Middle frontal gyrus (tissue), 1 donor: ENCODE data around the gene PCBP3.

Source experiments
- DNase-seq: peaks from one replicate; pipeline ENCODE4 v3.0.0-alpha.2; 2015; ENCODE audit warnings: low spot score; ENCODE audit errors: extremely low spot score

Gene PCBP3

DNA sequence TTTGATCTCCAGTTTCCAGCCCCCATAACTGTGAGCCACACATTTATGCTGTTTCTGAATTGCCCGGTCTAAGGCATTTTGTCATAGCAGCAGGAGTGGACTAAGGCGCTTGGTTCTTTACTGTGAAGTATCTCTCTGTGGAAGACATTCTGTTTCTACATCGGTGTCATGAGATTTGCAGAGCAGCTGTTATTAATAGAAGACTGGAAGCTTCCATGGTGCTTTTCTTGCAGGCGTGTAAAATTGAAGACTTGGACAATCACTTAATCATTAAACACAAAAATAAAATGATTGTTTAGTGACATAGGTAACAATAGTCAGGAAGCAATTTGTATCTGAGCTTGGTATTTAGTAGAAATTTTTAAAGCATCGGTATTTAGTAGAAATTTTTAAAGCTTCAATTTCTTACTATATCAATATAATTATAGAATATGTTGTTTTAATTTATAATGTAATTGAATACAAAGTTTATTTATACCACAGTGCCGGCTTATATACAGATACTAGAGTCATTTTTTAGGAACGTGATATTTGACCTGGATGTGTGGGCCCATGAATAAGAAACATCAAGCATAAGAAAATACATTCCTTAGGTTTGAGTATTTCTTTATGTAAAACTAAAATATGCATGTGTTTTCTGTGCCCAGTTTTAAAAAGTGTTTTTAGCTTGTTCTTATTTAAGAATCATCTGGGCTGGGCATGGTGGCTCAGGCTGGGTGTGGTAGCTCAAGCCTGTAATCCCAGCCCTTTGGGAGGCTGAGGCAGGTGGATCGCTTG is 277.5 kb downstream of the PCBP3 start:
- DNase-seq: no peak

GRCh38 chr21:45921917-45922316 is 278.4 kb downstream of the PCBP3 start:
- no peak for DNase-seq

GRCh38 chr21:45922648-45923047 is 279.1 kb downstream of the PCBP3 start:
- DNase-seq: no peak

- peak; percentile 13 for DNase-seq
Observed at GRCh38 chr21:45923146-45923545, 279.6 kb downstream of the PCBP3 start.

DNA sequence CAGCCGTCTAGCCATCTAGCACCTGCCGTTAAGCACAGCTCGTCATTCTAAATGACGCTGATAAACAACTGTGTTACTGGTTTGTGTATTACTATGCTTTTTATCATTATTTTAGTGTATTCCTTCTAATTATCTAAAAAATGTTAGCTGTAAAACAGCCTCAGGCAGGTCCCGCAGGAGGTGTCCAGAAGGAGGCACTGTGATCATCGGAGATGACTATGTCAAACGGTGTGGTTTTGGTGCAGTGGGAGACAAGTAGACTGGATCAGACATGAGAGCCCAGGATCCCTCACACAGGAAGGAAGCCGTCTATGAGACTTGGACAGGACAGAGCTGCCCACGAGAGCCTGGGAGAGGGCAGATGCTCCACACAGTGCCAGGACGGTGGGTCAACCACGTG is 282.8 kb downstream of the PCBP3 start:
- DNase-seq: no peak

GRCh38 chr21:45927032-45927431 is 283.5 kb downstream of the PCBP3 start:
- DNase-seq: no peak

DNA sequence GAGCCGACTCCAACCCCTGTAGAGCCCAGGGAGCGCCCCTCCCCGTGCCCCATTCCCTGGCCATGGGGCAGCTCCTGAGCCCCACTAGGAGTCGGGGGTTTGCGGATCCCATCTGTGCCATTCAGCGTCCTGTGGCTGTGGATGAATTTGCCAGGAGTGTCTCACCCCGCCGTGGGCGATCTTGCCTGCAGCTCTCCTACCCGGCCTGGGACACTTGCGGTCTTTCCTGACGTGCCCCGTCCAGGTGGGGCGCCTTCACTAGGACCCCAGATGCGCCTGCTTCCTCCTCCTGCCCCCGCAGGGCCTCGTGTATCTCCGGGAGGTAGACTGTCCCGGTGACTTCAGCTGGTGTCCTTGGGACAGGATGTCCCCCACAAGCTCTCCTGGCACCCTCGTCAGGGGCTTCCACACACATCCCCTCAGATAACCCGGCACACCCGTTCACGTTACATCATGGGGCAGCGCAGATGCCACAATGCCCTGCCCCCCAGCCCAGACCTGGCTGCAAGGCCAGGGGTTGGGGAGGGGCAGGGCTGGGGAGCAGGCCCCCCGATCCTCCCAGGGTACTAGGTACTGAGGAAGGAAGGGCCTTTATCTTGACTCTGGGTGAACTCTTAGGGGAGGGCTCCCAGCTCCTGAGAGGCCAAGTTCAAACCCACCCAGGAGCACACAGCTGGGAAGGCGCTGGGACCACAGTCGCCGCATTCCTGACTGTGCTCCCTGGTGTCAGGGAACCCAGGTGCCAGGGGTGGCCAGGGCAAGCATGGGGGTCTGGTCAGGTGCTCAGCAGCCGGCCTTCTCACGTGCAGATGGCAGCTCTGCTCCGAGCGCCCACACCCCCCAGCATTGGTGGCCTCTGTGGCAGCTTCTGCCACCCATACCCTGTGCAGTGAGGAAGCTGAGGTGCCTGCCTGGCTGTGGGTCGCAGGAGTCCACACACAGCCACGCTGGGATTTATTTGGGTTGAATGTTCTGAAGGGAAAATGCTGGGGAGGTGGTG is 284.6 kb downstream of the PCBP3 start:
- no peak for DNase-seq

DNA sequence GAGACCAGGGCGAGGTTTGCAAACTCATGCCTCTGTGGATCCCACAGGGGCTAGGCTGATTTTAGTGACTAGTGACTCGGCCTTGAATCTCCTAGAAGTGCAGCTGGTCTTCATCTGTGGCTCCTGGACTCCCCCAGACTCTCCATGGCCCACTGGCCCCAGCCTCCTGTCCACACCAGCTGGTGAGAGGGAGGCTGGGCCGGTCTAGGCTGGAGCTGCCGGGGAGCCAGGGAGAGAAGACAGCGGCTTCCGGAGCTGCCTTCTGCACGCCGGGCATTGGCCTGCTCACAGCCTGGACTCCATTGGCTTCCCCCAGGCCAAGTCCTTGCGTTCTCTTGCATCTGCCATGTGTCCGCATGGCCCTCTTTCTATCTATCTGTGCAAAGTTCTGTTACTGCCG is 285.9 kb downstream of the PCBP3 start:
- no peak for DNase-seq

DNA sequence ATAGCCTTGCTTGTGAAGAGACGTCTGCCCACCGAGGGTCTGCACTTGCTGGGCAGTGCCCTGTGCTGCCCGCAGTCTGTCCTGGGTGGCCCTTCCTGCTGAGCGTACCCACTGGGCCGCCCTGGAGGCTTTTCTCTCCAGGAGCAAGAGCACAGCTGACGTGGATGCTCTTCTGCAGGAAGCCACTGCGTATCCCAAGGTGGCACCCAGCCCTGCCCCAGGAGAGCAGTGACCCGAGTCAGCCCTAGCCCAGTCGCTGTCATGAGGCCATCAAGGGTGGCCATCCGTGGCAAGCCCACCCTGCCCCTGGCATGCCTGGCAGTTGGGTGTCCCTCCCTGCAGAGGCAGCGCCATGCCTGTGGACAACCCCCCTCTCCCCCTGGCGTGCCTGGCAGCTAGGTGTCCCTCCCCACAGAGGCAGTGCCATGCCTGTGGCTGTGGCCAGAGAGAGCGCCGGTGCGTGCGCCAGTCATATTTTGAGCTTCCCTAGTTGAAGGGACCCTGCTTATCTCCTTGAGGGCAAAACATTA is 286.8 kb downstream of the PCBP3 start:
- no peak for DNase-seq

- no peak for DNase-seq
Observed at GRCh38 chr21:45930792-45931191, 287.3 kb downstream of the PCBP3 start.

DNA sequence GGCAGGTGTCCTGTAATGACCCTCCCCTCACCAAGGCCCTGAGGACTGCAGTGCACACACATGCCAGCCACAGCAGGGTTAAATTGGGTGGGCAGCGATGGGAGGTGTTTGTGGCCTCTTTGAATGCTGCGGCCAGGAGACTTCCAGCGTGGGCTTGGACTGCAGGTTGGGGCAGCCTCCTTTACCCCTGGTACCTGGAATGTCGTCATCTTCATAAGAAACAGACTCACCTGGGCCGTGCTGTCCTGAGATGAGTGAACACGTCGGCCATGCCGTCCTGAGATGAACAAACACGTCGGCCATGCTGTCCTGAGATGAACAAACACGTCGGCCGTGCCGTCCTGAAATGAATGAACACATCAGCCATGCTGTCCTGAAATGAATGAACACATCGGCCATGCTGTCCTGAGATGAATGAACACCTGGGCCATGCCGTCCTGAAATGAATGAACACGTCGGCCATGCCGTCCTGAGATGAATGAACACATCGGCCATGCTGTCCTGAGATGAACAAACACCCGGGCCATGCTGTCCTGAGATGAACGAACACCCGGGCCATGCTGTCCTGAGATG is 288.0 kb downstream of the PCBP3 start:
- no peak for DNase-seq

DNA sequence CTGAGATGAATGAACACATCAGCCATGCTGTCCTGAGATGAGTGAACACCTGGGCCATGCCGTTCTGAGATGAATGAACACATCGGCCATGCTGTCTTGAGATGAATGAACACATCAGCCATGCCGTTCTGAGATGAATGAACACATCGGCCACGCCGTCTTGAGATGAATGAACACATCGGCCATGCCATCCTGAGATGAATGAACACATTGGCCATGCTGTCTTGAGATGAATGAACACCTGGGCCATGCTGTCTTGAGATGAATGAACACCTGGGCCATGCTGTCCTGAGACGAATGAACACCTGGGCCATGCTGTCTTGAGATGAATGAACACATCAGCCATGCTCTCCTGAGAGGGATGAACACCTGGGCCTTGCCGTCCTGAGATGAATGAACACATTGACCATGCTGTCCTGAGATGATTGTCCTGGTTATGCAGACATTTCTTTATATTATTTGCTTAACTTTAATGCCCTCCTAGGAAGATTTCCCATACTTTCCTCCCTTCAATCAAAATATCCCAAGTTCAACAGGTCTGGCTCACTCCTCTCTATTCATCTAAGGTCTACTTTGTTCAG is 289.5 kb downstream of the PCBP3 start:
- DNase-seq: no peak

DNA sequence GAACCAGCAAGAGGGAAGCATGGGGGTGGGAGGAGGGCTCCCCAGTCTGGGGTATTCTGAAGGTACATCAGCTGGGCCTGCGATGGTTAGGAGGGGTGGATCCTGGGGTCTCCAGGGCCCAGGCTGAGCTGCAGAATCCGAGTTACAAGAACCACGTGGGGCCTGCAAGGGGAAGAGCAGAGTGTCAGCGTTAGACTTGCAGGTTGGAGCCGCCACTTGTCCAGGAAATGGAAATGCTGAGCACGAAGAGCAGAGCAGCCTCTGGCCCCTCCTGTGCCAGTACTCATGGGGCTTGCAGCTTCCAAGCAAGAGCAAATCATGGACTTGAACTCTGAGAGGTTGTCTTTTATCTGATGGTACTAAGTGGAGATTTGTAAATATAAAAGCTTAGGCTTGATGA is 290.6 kb downstream of the PCBP3 start:
- DNase-seq: no peak

DNA sequence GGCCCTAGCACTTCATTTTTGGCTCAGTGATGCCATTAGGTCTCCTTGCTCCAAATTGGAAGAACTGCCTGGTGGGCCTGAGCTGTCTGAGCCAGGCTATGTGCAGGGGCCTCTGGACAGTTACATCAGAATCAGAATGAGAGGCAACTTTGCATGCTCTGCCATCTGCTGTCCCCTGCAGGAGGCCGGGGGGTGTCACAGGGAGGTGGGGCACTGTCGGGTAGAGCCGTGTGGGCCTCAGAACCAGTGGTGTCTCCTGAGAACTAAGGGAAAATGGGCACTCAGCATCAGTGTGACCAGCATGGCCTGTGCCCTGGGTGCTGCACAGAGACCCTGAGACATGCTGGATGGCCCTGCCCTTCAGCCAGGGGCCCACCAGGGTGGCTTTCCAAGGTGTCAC is 291.0 kb downstream of the PCBP3 start:
- DNase-seq: no peak

GRCh38 chr21:45935628-45936027 is 292.1 kb downstream of the PCBP3 start:
- DNase-seq: no peak

DNA sequence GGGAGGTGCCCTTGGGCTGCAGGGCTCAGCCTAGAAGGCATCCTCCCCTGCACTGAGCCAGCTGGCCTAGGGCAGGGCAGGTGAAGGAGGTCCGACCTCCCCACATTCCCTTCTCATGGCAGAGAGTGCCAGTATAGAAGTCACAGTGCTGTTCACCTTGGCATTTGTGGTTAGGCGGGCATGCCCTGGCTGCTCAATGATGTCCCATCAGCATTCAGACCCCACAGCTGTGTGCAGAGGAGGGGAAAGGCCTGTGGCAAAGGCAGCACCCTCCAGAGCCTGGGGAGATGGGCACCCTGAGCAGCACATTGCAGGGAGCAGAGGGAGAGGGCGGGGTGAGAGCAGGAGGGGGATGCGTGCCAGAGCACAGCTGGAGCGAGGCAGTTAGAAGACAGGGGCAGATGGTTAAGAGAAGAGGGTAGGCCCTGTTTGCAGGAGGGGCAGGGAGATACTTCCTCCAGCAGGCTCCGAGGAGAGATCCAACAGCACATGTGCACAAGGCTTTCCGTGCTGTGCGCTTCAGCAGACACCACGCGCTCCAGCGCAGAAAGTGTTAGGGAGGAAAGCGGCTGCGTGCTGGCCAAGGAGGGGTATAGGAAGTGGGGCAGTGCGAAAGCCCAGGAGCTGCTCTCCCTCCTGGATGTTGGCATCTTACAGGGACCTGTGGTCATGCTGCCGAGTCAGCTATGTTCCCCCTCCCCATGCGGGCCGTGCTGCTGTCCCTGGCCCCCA is 294.4 kb downstream of the PCBP3 start:
- no peak for DNase-seq

DNA sequence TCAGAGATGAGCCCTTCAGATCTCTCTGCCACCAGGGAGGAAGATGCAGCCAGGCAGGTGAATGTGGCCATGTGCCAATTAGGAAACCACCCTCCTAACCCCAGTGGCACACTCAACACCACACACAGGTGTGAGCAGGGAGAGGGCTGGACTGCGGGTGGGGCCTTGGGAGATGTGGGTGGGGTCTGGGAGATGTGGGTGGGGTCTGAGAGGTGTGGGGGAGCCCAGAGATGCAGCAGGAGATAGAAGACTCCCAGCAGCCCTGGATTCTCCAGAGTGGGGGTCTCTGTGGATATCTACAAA is 294.9 kb downstream of the PCBP3 start:
- DNase-seq: no peak

DNA sequence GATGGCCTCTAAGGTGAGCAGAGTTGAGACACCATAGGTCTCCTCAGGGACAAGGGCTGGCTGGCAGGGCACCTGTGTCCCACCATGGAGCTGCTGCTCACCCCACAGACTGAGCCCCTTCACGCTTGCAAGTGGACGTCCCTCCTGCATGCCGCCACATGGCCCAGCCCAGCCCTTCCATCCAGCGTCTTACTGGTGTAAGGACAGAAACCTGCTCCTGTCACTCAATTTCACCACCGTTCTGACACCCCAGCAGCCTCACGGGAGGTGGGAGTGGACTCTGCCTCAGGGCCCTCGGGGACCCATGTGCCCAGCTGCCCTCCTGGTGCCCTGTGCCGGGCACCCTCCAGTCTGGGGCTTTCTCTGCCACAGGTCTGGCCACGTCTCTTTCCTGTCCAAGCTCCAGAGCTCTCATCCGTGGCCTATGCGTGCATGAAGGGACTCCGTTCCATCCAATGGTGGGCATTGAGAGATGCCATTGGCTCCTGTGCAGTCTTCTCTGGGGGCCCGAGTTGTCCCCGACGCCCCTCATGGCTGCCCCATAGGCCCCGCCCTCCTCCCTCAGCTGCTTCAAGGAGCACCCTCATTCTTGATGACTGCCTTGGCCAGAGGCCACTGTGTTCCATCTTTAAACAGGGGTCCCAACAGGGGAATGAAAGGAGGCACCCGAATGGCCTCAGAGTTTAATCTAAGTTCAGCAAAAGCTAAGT is 295.4 kb downstream of the PCBP3 start:
- no peak for DNase-seq

GRCh38 chr21:45939521-45940045 is 296.1 kb downstream of the PCBP3 start:
- DNase-seq: no peak

GRCh38 chr21:45940091-45940490 is 296.6 kb downstream of the PCBP3 start:
- DNase-seq: no peak
